K562 (cell line): ENCODE measurements around the gene ANAPC2. TPM values are rescaled to one million over a fixed set of nuclear protein-coding genes. Genes with fewer than 3 reads are reported as not detected.

Source experiments
- ARNT ChIP-seq, 2 experiments: fragments of 450-650 bp; IDR thresholded peaks; 2 replicates each; pipeline ENCODE4 v1.6.1; 2016; ENCODE audit warnings: mild to moderate bottlenecking in 1 of 2
- CXXC5 ChIP-seq: fragments of 250-450 bp; sonication (Bioruptor Pico); IDR thresholded peaks from 2 replicates; pipeline ENCODE4 v1.8.0; 2022; ENCODE audit warnings: inconsistent platforms, mild to moderate bottlenecking, moderate library complexity
- ETS2 ChIP-seq: IDR thresholded peaks from 2 replicates; pipeline ENCODE4 v1.6.1; 2016; ENCODE audit warnings: borderline replicate concordance, missing genetic modification characterization, mild to moderate bottlenecking, moderate library complexity, missing compliant biosample characterization; ENCODE audit not compliant: poor library complexity, severe bottlenecking
- POLR3A ChIP-seq: IDR thresholded peaks from 2 replicates; pipeline ENCODE4 v1.6.1; 2011; ENCODE audit warnings: borderline replicate concordance, mild to moderate bottlenecking, moderate library complexity; ENCODE audit not compliant: insufficient read length, insufficient read depth; ENCODE audit errors: extremely low read depth
- RBM22 ChIP-seq: fragments of 200-400 bp; formaldehyde crosslinking; IDR thresholded peaks from 2 replicates; pipeline ENCODE4 v1.6.1; 2018; ENCODE audit warnings: low read length, low read depth; ENCODE audit not compliant: poor library complexity, severe bottlenecking
- SIN3A ChIP-seq, 2 experiments: fragments of 150-350 bp in 1 of 2; IDR thresholded peaks; 2 replicates each; pipeline ENCODE4 v1.6.1; 2011 to 2016; ENCODE audit warnings: borderline replicate concordance in 2 of 2, low read depth in 2 of 2, low read length in 2 of 2, mild to moderate bottlenecking in 2 of 2, moderate library complexity in 2 of 2; ENCODE audit not compliant: control insufficient read depth in 1 of 2
- ZEB2 ChIP-seq: fragments of 450-650 bp; IDR thresholded peaks from 2 replicates; pipeline ENCODE4 v1.6.1; 2016
- ZFP1 ChIP-seq: fragments of 450-650 bp; formaldehyde crosslinking; IDR thresholded peaks from 2 replicates; pipeline ENCODE4 v1.4.0; 2020; ENCODE audit warnings: mild to moderate bottlenecking, mixed read lengths
- ZNF143 ChIP-seq: sonication (generic); formaldehyde crosslinking; IDR thresholded peaks from 2 replicates; pipeline ENCODE4 v1.9.0; 2022; ENCODE audit warnings: mild to moderate bottlenecking, missing genetic modification reagents
- ZNF165 ChIP-seq: fragments of 250-450 bp; sonication (Bioruptor Pico); IDR thresholded peaks from 2 replicates; pipeline ENCODE4 v1.4.0; 2020; ENCODE audit warnings: borderline replicate concordance
- ZNF175 ChIP-seq: fragments of 200-800 bp; sonication (Bioruptor generic); IDR thresholded peaks from 2 replicates; pipeline ENCODE4 v1.6.1; 2016; ENCODE audit warnings: low read depth, mild to moderate bottlenecking, missing genetic modification characterization, missing compliant biosample characterization
- polyA plus RNA-seq, 8 experiments: library from polyadenylated mRNA; depleted of rRNA in 4 of 8; stranded (reverse) in 5 of 8; unstranded in 3 of 8; fragments of >200 nt; fragmentation: Nextera tagmentation in 2 of 8; fragmentation: Illumina TruSeq in 1 of 8; extraction: Ambion mirVana in 2 of 8; extraction: Trizol in 1 of 8; gene quantifications; 2 replicates each; pipeline versions ENCODE4 v1.2.1 to v1.2.3, GENCODE V29; 2011 to 2014; ENCODE audit warnings: inconsistent platforms in 1 of 8, missing spikeins in 1 of 8
- total RNA-seq, 7 experiments: library from RNA; depleted of rRNA in 6 of 7; stranded (reverse); fragments of >200 nt in 6 of 7; fragmentation: Illumina TruSeq in 2 of 7; extraction: Trizol in 2 of 7; gene quantifications; 2 replicates each; pipeline versions ENCODE4 v1.2.1 to v1.2.3, GENCODE V29; 2011 to 2021; ENCODE audit warnings: low replicate concordance in 1 of 7
- TF ChIP-seq, protein P1 (sequence below): fragments of 450-650 bp; IDR thresholded peaks from 2 replicates; pipeline ENCODE4 v1.6.1; 2016; ENCODE audit warnings: mild to moderate bottlenecking, moderate library complexity
- TF ChIP-seq, protein P2 (sequence below): sonication (generic); formaldehyde crosslinking; IDR thresholded peaks from 2 replicates; pipeline ENCODE4 v1.8.0; 2022; ENCODE audit warnings: missing genetic modification reagents, mild to moderate bottlenecking, borderline replicate concordance
- TF ChIP-seq, protein P3 (sequence below), 2 experiments: fragments of 450-650 bp in 1 of 2; sonication (generic) in 1 of 2; formaldehyde crosslinking; conservative IDR thresholded peaks; 2 replicates each; pipeline versions ENCODE4 v1.4.0 to v1.8.1; 2020 to 2022; ENCODE audit warnings: mild to moderate bottlenecking in 1 of 2, missing genetic modification reagents in 1 of 2

Gene ANAPC2
- total and polyA plus RNA-seq, 9 of the 15 experiments (the other 6 are each of a cell fraction or from before 2014, with no cell fraction given): 0.11 to 56.5 (median 17.1) TPM; not detected in 1

DNA sequence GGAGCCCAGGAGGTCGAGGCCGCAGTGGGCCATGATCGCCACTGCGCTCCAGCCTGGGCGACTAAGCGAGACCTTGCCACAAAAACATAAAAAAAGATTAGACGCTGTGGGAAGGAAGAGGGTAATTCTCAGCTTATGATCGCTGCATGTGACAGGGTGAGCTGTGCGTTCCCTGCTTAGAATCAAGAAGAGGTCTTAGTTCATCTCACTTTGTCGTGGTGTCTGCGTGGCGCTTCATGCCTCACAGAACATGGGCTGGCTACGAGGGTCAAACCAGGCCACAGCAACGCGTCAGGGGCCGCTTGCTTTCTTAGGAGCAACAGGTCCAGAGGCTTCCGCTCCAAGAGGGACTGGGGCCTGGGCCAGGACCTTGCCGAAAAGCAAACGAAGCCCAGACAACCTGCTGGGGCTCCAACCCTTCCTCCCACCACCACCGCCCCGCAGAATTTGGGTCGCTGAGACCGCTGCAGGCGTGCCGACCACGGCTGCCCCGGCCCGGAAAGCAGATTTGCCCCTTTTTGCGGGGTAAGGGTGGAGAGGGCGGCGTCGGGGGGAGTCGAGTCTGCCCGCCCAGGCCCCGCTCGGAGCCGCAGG lies 59.4 kb downstream of the ANAPC2 start (continued):
- TF ChIP-seq, protein P1, sequence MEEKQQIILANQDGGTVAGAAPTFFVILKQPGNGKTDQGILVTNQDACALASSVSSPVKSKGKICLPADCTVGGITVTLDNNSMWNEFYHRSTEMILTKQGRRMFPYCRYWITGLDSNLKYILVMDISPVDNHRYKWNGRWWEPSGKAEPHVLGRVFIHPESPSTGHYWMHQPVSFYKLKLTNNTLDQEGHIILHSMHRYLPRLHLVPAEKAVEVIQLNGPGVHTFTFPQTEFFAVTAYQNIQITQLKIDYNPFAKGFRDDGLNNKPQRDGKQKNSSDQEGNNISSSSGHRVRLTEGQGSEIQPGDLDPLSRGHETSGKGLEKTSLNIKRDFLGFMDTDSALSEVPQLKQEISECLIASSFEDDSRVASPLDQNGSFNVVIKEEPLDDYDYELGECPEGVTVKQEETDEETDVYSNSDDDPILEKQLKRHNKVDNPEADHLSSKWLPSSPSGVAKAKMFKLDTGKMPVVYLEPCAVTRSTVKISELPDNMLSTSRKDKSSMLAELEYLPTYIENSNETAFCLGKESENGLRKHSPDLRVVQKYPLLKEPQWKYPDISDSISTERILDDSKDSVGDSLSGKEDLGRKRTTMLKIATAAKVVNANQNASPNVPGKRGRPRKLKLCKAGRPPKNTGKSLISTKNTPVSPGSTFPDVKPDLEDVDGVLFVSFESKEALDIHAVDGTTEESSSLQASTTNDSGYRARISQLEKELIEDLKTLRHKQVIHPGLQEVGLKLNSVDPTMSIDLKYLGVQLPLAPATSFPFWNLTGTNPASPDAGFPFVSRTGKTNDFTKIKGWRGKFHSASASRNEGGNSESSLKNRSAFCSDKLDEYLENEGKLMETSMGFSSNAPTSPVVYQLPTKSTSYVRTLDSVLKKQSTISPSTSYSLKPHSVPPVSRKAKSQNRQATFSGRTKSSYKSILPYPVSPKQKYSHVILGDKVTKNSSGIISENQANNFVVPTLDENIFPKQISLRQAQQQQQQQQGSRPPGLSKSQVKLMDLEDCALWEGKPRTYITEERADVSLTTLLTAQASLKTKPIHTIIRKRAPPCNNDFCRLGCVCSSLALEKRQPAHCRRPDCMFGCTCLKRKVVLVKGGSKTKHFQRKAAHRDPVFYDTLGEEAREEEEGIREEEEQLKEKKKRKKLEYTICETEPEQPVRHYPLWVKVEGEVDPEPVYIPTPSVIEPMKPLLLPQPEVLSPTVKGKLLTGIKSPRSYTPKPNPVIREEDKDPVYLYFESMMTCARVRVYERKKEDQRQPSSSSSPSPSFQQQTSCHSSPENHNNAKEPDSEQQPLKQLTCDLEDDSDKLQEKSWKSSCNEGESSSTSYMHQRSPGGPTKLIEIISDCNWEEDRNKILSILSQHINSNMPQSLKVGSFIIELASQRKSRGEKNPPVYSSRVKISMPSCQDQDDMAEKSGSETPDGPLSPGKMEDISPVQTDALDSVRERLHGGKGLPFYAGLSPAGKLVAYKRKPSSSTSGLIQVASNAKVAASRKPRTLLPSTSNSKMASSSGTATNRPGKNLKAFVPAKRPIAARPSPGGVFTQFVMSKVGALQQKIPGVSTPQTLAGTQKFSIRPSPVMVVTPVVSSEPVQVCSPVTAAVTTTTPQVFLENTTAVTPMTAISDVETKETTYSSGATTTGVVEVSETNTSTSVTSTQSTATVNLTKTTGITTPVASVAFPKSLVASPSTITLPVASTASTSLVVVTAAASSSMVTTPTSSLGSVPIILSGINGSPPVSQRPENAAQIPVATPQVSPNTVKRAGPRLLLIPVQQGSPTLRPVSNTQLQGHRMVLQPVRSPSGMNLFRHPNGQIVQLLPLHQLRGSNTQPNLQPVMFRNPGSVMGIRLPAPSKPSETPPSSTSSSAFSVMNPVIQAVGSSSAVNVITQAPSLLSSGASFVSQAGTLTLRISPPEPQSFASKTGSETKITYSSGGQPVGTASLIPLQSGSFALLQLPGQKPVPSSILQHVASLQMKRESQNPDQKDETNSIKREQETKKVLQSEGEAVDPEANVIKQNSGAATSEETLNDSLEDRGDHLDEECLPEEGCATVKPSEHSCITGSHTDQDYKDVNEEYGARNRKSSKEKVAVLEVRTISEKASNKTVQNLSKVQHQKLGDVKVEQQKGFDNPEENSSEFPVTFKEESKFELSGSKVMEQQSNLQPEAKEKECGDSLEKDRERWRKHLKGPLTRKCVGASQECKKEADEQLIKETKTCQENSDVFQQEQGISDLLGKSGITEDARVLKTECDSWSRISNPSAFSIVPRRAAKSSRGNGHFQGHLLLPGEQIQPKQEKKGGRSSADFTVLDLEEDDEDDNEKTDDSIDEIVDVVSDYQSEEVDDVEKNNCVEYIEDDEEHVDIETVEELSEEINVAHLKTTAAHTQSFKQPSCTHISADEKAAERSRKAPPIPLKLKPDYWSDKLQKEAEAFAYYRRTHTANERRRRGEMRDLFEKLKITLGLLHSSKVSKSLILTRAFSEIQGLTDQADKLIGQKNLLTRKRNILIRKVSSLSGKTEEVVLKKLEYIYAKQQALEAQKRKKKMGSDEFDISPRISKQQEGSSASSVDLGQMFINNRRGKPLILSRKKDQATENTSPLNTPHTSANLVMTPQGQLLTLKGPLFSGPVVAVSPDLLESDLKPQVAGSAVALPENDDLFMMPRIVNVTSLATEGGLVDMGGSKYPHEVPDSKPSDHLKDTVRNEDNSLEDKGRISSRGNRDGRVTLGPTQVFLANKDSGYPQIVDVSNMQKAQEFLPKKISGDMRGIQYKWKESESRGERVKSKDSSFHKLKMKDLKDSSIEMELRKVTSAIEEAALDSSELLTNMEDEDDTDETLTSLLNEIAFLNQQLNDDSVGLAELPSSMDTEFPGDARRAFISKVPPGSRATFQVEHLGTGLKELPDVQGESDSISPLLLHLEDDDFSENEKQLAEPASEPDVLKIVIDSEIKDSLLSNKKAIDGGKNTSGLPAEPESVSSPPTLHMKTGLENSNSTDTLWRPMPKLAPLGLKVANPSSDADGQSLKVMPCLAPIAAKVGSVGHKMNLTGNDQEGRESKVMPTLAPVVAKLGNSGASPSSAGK: peak; percentile 56
- 0 out of 2 replicates have a peak, but pooled peaks have one; percentile 13 for TF ChIP-seq ZNF175 (CRISPR knock-in tag)
- TF ChIP-seq, protein P2, sequence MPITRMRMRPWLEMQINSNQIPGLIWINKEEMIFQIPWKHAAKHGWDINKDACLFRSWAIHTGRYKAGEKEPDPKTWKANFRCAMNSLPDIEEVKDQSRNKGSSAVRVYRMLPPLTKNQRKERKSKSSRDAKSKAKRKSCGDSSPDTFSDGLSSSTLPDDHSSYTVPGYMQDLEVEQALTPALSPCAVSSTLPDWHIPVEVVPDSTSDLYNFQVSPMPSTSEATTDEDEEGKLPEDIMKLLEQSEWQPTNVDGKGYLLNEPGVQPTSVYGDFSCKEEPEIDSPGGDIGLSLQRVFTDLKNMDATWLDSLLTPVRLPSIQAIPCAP (CRISPR knock-in tag): no peak
- no peak for TF ChIP-seq ZFP1
- TF ChIP-seq, protein P3, sequence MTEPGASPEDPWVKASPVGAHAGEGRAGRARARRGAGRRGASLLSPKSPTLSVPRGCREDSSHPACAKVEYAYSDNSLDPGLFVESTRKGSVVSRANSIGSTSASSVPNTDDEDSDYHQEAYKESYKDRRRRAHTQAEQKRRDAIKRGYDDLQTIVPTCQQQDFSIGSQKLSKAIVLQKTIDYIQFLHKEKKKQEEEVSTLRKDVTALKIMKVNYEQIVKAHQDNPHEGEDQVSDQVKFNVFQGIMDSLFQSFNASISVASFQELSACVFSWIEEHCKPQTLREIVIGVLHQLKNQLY (CRISPR knock-in tag; conservative IDR thresholded peaks at IDR 0.05): no peak
- TF ChIP-seq POLR3A: no peak
- no peak for TF ChIP-seq RBM22
- TF ChIP-seq SIN3A (IDR thresholded peaks at IDR 0.05; ENCODE audit: borderline replicate concordance in 2 of 2, control insufficient read depth in 1 of 2, low read depth in 2 of 2, low read length in 2 of 2): no peak
- no peak for TF ChIP-seq ZNF143 (CRISPR knock-in tag)
- TF ChIP-seq ETS2 (tag): no peak
- TF ChIP-seq CXXC5 (CRISPR knock-in tag): no peak; the same call in 1 of the 2 replicates
- no peak for TF ChIP-seq ZNF165 (CRISPR knock-in tag)
- TF ChIP-seq ARNT (IDR thresholded peaks at IDR 0.05): no peak
- no peak for TF ChIP-seq ZEB2
